CD4-positive, CD25-positive, alpha-beta regulatory T cell (primary cell): Measurements from ENCODE around the gene LRRC61. TPM values are rescaled to one million over a fixed set of nuclear protein-coding genes. Genes with fewer than 3 reads are reported as not detected.

Experiments used
- ATAC-seq, 2 donors: fragments of 150-1000 bp; cut with Tn5 transposase; one replicate each; pipeline ENCODE4 v1.10.0; 2021; ENCODE audit warnings: low read depth in 2 of 2, moderate number of reproducible peaks in 2 of 2, moderate library complexity in 1 of 2
- DNase-seq, 3 donors: peaks; one replicate each; pipeline versions ENCODE4 v3.0.0 to v3.0.0-alpha.2; 2012 to 2022; ENCODE audit warnings: mixed read lengths in 1 of 3
- H3K27ac ChIP-seq: one replicate; pipeline ENCODE4 v1.7.0; 2013; ENCODE audit warnings: mild to moderate bottlenecking, low read length; ENCODE audit not compliant: insufficient read depth, poor library complexity, severe bottlenecking
- H3K27me3 ChIP-seq: one replicate; pipeline ENCODE4 v1.7.0; 2013; ENCODE audit warnings: low read length; ENCODE audit not compliant: control insufficient read depth, insufficient read depth
- H3K36me3 ChIP-seq: one replicate; pipeline ENCODE4 v1.7.0; 2013; ENCODE audit warnings: mild to moderate bottlenecking, low read length, moderate library complexity; ENCODE audit not compliant: control insufficient read depth, insufficient read depth
- H3K4me1 ChIP-seq: 2 replicates; pipeline ENCODE4 v1.7.0; 2013; ENCODE audit warnings: mild to moderate bottlenecking, low read length; ENCODE audit not compliant: insufficient read depth, control insufficient read depth, poor library complexity, severe bottlenecking
- H3K4me3 ChIP-seq: one replicate; pipeline ENCODE4 v1.7.0; 2013; ENCODE audit warnings: low read depth, mild to moderate bottlenecking, low read length, moderate library complexity
- H3K9me3 ChIP-seq, 2 experiments: 1 replicate in 1 of 2; 2 replicates in 1 of 2; pipeline ENCODE4 v1.7.0; 2013; ENCODE audit warnings: low read length in 2 of 2, mild to moderate bottlenecking in 1 of 2, moderate library complexity in 1 of 2; ENCODE audit not compliant: control insufficient read depth in 2 of 2
- H3K27ac Mint-ChIP-seq, 3 donors: one replicate each; pipeline ENCODE4 v1.8.0; 2020 to 2022; ENCODE audit warnings: mild to moderate bottlenecking in 3 of 3, mixed read lengths in 3 of 3, moderate library complexity in 2 of 3
- H3K27me3 Mint-ChIP-seq: one replicate; pipeline ENCODE4 v1.8.0; 2022; ENCODE audit warnings: mild to moderate bottlenecking, mixed read lengths
- H3K36me3 Mint-ChIP-seq: one replicate; pipeline ENCODE4 v1.8.0; 2020; ENCODE audit warnings: mixed read lengths
- H3K4me1 Mint-ChIP-seq, 4 donors: one replicate each; pipeline ENCODE4 v1.8.0; 2020 to 2022; ENCODE audit warnings: mixed read lengths in 4 of 4, mild to moderate bottlenecking in 1 of 4
- H3K4me3 Mint-ChIP-seq, 4 donors: one replicate each; pipeline ENCODE4 v1.8.0; 2020 to 2022; ENCODE audit warnings: mild to moderate bottlenecking in 4 of 4, mixed read lengths in 4 of 4, moderate library complexity in 3 of 4
- H3K9me3 Mint-ChIP-seq, 7 donors: one replicate each; pipeline ENCODE4 v1.8.0; 2020 to 2022; ENCODE audit warnings: mixed read lengths in 7 of 7, mild to moderate bottlenecking in 3 of 7, moderate library complexity in 2 of 7
- polyA plus RNA-seq, 4 donors: library from polyadenylated mRNA; unstranded; fragments of 300-500 nt; fragmentation: Illumina TruSeq; gene quantifications; one replicate each; pipeline ENCODE4 v1.2.3, GENCODE V29; 2021
- total RNA-seq: library from RNA; stranded (reverse); gene quantifications from one replicate; pipeline ENCODE4 v1.2.3, GENCODE V29; 2022

The LRRC61 gene
- total and polyA plus RNA-seq, 5 donors from 2014 or later, result 10.7 to 33.1 (median 25.5) TPM

DNA sequence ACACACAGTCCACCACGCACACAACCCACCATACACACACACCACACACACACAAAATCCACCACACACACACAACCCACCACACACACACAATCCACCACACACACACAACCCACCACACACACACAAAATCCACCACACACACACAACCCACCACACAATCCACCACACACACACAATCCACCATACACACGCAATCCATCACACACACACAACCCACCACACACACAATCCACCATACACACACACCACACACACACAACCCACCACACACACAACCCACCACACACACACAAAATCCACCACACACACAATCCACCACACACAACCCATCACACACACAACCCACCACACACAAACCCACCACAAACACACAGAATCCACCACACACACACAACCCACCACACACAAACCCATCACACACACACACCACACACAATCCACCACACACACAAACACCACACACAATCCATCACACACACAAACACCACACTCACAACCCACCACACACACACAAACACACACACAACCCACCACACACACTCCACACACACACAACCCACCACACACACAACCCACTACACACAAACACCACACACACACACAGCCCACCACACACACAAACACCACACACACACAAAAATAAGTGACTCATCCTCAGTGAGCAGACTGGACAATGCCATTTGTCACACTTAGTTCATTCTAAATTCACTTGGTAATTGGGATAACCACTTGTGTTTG lies 36.6 kb downstream of the LRRC61 start:
- peaks cover 22% of the 10 kb centered on the region for H3K4me1 ChIP-seq
- no peaks in the 10 kb centered on the region for H3K27me3 ChIP-seq
- peaks cover 4% of the 10 kb centered on the region for H3K27me3 Mint-ChIP-seq
- H3K27ac ChIP-seq, result no peak overlapping the region
- H3K27ac Mint-ChIP-seq, result peak overlapping the region in 2 of 3 donors; percentile 31 to 67
- H3K4me3 Mint-ChIP-seq, result no peak overlapping the region
- H3K9me3 ChIP-seq, result no peaks in the 10 kb centered on the region
- no peaks in the 10 kb centered on the region for H3K36me3 Mint-ChIP-seq
- peaks cover 10 to 40% (median 20%) of the 10 kb centered on the region in 4 donors for H3K4me1 Mint-ChIP-seq
- no peaks in the 10 kb centered on the region for H3K9me3 Mint-ChIP-seq
- ATAC-seq (no peak), DNase-seq (no peak)
- no peak overlapping the region for H3K4me3 ChIP-seq
- H3K36me3 ChIP-seq, result no peaks in the 10 kb centered on the region

DNA sequence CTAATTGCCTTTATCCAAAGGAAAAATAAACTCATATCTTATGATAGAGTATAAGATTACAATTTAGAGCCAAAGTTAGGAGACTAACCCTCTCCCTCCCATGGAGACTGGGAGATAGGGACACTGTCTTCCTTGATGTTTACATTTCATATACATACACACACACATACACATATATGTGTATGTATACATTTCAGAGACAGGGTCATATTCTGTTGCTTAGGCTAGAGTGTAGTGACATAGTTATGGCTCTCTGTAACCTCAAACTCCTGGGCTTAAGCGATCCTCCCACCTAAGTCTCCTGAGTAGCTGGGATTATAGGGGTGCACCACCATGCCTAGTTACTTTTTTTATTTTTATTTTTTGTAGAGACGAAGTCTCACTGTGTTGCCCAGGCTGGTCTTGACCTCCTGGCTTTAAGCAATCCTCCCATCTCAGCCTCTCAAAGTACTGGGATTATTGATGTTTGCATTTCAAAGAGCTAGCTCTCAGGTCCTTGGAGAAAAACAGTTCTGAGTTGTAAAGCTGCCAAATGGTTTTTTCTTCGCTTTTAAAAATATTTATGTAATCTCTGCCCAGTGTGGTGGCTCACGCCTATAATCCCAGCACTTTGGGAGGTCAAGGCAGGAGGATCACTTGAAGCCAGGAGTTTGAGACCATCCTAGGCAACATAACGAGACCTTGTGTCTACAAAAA lies 37.4 kb downstream of the LRRC61 start:
- Mint-ChIP-seq H3K9me3 (no peaks in the 10 kb centered on the region), H3K27ac (peak overlapping the region in 2 of 3 donors; percentile 31 to 67), H3K36me3 (no peaks in the 10 kb centered on the region), H3K27me3 (peaks cover 4% of the 10 kb centered on the region), H3K4me3 (peak overlapping the region in 1 of 4 donors; percentile 21), H3K4me1 (peaks cover 10 to 41% (median 20%) of the 10 kb centered on the region in 4 donors)
- no peaks in the 10 kb centered on the region for H3K27me3 ChIP-seq
- DNase-seq, result no peak
- H3K4me1 ChIP-seq, result peaks cover 22% of the 10 kb centered on the region
- no peak for ATAC-seq
- H3K4me3 ChIP-seq, result no peak overlapping the region
- H3K9me3 ChIP-seq, result no peaks in the 10 kb centered on the region
- no peaks in the 10 kb centered on the region for H3K36me3 ChIP-seq
- H3K27ac ChIP-seq, result no peak overlapping the region

DNA sequence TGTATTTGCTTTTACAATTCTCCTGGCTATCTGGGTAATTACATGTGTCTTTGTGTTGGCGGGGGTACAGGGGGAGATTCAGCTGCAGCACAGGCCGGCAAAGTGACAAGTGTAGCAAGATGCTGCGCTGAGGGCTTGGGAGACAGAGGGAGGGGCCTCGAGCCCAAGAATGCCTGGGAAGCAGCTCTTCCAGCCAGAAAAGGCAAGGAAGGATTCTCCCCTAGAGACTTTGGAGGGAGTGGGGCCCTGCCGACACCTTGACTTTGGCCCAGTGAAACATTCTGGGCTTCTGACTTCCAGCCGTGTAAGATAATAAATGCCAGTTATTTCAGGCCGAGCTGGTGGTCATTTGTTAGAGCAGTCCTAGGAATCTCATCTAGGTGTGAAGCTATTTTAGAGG lies 38.2 kb downstream of the LRRC61 start:
- Mint-ChIP-seq H3K27ac (no peak overlapping the region), H3K9me3 (no peaks in the 10 kb centered on the region), H3K4me3 (no peak overlapping the region), H3K36me3 (no peaks in the 10 kb centered on the region), H3K4me1 (peaks cover 10 to 42% (median 20%) of the 10 kb centered on the region in 4 donors), H3K27me3 (peaks cover 4% of the 10 kb centered on the region)
- Histone ChIP-seq H3K27me3 (no peaks in the 10 kb centered on the region), H3K4me3 (no peak overlapping the region), H3K27ac (no peak overlapping the region), H3K9me3 (no peaks in the 10 kb centered on the region), H3K36me3 (no peaks in the 10 kb centered on the region), H3K4me1 (peaks cover 20% of the 10 kb centered on the region)
- ATAC-seq (no peak), DNase-seq (no peak)

DNA sequence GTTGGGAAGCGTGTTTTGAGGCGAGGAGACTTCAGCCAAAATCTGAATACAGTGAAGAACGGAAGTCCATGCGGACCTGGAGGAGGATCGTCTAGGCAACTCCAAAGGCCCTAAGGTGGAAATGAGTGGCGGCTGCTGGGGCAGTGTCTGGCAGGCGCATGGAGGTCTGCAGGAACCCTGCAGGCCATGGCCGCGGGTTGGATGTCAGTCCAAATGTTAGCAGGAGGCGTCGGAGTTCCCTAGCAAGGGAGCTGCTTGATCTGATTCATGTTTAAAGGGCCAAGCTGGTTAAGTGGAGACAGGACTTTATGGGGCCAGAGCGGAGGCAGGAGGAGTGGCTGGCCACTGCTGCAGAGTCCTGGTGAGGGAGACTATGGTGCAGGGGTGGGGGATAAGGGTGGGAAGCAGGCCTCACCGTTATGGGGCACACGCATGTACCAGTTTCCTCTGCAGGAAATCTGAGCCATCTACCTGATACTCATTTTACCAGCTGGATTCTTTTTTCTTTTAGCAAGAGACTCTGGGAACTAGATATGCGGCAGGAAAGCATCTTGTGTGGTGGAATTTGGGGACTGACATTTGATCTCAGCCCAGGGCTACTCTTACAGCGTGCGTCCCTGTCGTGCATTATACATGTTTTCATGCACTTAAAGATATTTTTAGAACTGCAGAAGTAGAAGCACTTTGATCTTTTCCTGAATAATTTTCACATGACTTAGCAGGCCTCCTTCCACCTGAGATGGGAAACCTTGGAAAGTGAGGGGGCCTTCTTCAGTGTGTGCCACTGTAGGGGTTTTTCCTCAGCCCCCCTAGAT lies 38.9 kb downstream of the LRRC61 start:
- no peak overlapping the region for H3K4me3 ChIP-seq
- DNase-seq (no peak), ATAC-seq (no peak)
- peaks cover 15% of the 10 kb centered on the region for H3K4me1 ChIP-seq
- peak overlapping the region in 1 of 4 donors; percentile 71 for H3K4me3 Mint-ChIP-seq
- no peaks in the 10 kb centered on the region for H3K9me3 ChIP-seq
- no peaks in the 10 kb centered on the region for H3K9me3 Mint-ChIP-seq
- H3K27ac Mint-ChIP-seq, result no peak overlapping the region
- H3K36me3 ChIP-seq, result no peaks in the 10 kb centered on the region
- no peaks in the 10 kb centered on the region for H3K27me3 ChIP-seq
- H3K27ac ChIP-seq, result no peak overlapping the region
- H3K27me3 Mint-ChIP-seq, result peaks cover 4% of the 10 kb centered on the region
- no peaks in the 10 kb centered on the region for H3K36me3 Mint-ChIP-seq
- peaks cover 10 to 38% (median 18%) of the 10 kb centered on the region in 4 donors for H3K4me1 Mint-ChIP-seq

DNA sequence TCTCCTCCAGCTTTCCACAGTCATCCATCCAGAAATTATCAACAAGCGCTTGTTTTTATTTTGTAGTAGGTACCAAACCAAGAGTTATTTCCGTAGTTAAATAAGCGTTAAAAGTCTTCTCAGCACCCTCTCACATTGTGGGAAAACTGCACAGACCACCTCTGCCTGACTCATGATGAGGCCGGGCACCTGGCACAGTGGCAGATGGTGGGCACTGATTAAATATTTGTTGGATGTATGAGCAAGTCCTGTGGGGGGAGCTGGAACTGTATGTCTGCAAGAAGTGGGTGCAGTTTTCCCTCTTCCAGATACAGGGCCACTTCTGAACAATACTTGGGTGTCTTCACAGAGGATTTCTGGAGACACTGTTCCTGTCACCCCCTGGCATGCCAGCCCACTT lies 40.2 kb downstream of the LRRC61 start:
- no peak overlapping the region for H3K27ac ChIP-seq
- H3K27ac Mint-ChIP-seq, result no peak overlapping the region
- peaks cover 5 to 32% (median 15%) of the 10 kb centered on the region in 4 donors for H3K4me1 Mint-ChIP-seq

DNA sequence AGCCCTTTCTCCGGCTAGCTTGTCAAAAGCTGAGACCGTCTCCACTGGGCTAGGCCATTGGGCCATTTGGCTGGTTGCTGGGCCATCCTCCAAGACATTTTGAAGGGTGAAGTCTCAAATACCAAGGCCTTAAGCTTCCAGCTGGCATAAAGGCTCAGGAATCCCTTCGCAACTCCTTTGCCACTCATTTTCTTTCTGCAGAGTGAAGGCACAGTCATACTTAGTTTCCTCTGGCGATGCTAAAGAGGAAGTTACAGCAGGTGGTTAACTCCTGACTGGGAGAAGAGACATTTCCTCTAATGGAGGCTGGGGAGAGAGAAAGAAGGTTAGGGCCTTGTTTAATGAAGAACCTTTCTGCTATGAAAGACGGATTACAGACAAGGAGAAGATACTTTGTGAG lies 40.7 kb downstream of the LRRC61 start:
- Mint-ChIP-seq H3K36me3 (no peaks in the 10 kb centered on the region), H3K4me3 (peak overlapping the region in 1 of 4 donors; percentile 1), H3K4me1 (peaks cover under 1 to 27% (median 15%) of the 10 kb centered on the region in 4 donors), H3K27ac (peak overlapping the region in 2 of 3 donors; percentile 60 to 71), H3K27me3 (peaks cover 4% of the 10 kb centered on the region), H3K9me3 (no peaks in the 10 kb centered on the region)
- H3K4me3 ChIP-seq, result no peak overlapping the region
- ATAC-seq, result no peak
- no peak overlapping the region for H3K27ac ChIP-seq
- no peaks in the 10 kb centered on the region for H3K27me3 ChIP-seq
- DNase-seq, result no peak
- peaks cover 8% of the 10 kb centered on the region for H3K4me1 ChIP-seq
- no peaks in the 10 kb centered on the region for H3K36me3 ChIP-seq
- H3K9me3 ChIP-seq, result no peaks in the 10 kb centered on the region

More for the DNA sequence above, 40.2 kb downstream of the LRRC61 start:
- H3K9me3 Mint-ChIP-seq, result no peaks in the 10 kb centered on the region
- no peak overlapping the region for H3K4me3 ChIP-seq
- H3K36me3 Mint-ChIP-seq, result no peaks in the 10 kb centered on the region
- ATAC-seq, result no peak
- no peaks in the 10 kb centered on the region for H3K36me3 ChIP-seq
- peaks cover 4% of the 10 kb centered on the region for H3K27me3 Mint-ChIP-seq
- no peak for DNase-seq
- H3K27me3 ChIP-seq, result no peaks in the 10 kb centered on the region
- H3K4me1 ChIP-seq, result peaks cover 9% of the 10 kb centered on the region
- H3K9me3 ChIP-seq, result no peaks in the 10 kb centered on the region
- no peak overlapping the region for H3K4me3 Mint-ChIP-seq

DNA sequence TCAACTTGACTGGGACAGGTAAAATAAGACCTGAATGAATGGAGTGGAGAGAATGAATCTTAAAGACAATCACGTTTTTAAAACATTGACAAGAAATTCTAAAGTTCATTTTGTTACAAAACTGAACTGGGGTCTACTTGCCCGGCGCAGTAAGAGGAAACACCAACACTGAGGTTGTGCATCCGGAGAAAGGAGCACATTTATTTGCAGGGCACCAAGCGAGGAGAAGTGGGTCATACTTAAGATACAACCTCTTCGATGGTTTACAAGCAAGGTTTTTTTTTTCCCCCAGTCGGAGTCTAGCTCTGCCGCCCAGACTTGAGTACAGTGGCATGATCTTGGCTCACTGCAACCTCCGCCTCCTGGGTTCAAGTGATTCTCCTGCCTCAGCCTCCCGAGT lies 42.0 kb downstream of the LRRC61 start:
- ATAC-seq (no peak), DNase-seq (no peak)
- H3K9me3 ChIP-seq, result no peaks in the 10 kb centered on the region
- Mint-ChIP-seq H3K27ac (peak overlapping the region in 1 of 3 donors; percentile 63), H3K36me3 (no peaks in the 10 kb centered on the region), H3K27me3 (no peaks in the 10 kb centered on the region), H3K9me3 (no peaks in the 10 kb centered on the region), H3K4me1 (peaks cover 0 to 31% (median 17%) of the 10 kb centered on the region in 4 donors), H3K4me3 (peak overlapping the region in 1 of 4 donors; percentile 52)
- H3K36me3 ChIP-seq, result no peaks in the 10 kb centered on the region
- peaks cover 19% of the 10 kb centered on the region for H3K4me1 ChIP-seq
- no peaks in the 10 kb centered on the region for H3K27me3 ChIP-seq
- no peak overlapping the region for H3K27ac ChIP-seq
- no peak overlapping the region for H3K4me3 ChIP-seq
